B cell (primary cell): Measurements from ENCODE around the gene NUAK1. TPM values are rescaled to one million over a fixed set of nuclear protein-coding genes. Genes with fewer than 3 reads are reported as not detected.

Experiments
- ATAC-seq: fragments of 200-7000 bp; cut with Tn5 transposase; one replicate; pipeline ENCODE4 v1.10.0; 2021; ENCODE audit warnings: low read depth, mild to moderate bottlenecking, moderate number of reproducible peaks, moderate library complexity
- CTCF ChIA-PET: fragments of 350-600 bp; sonication (Branson Sonifier 250); formaldehyde crosslinking; loops from one replicate; lab custom pipeline; 2021; ENCODE audit warnings: antibody characterized with exemption, inconsistent platforms; lab: Charles Lee
- POLR2A ChIA-PET: fragments of 350-600 bp; sonication (Branson Sonifier 250); formaldehyde crosslinking; loops from one replicate; lab custom pipeline; 2021; ENCODE audit warnings: antibody characterized with exemption; lab: Charles Lee
- DNase-seq: peaks from one replicate; pipeline ENCODE4 v3.0.0; 2013
- H2AFZ ChIP-seq: 2 replicates; pipeline ENCODE4 v1.6.1; 2012; ENCODE audit warnings: mild to moderate bottlenecking, low read depth, low read length; ENCODE audit not compliant: insufficient read depth, poor library complexity, severe bottlenecking
- H3K27ac ChIP-seq, 2 donors: 1 replicate in 1 of 2; 2 replicates in 1 of 2; pipeline ENCODE4 v1.5.1; 2012 to 2013; ENCODE audit warnings: low read length in 2 of 2, mild to moderate bottlenecking in 2 of 2, moderate library complexity in 1 of 2
- H3K27me3 ChIP-seq, 4 experiments: fragments of 200-600 bp in 1 of 4; sonication (generic) in 1 of 4; replicated peaks in 1 of 4; 1 replicate in 2 of 4; 2 replicates in 2 of 4; pipeline versions ENCODE4 v1.6.1 to v1.7.0; 2013 to 2016; ENCODE audit warnings: low read length in 3 of 4, mild to moderate bottlenecking in 2 of 4, mixed read lengths in 1 of 4, moderate library complexity in 1 of 4; ENCODE audit not compliant: insufficient read depth in 4 of 4, control insufficient read depth in 3 of 4; ENCODE audit errors: control extremely low read depth in 1 of 4
- H3K36me3 ChIP-seq, 2 experiments: replicated peaks in 1 of 2; 1 replicate in 1 of 2; 2 replicates in 1 of 2; pipeline versions ENCODE4 v1.6.1 to v1.7.1; 2013; ENCODE audit warnings: low read length in 1 of 2; ENCODE audit not compliant: insufficient read depth in 2 of 2, control insufficient read depth in 1 of 2; ENCODE audit errors: control extremely low read depth in 1 of 2, extremely low read depth in 1 of 2
- H3K4me1 ChIP-seq, 2 donors: fragments of 200-600 bp in 1 of 2; sonication (generic) in 1 of 2; 1 replicate in 1 of 2; 2 replicates in 1 of 2; pipeline versions ENCODE4 v1.5.1 to v1.6.1; 2013 to 2017; ENCODE audit warnings: low read length in 2 of 2; ENCODE audit not compliant: control insufficient read depth in 2 of 2, insufficient read depth in 2 of 2
- H3K4me2 ChIP-seq: replicated peaks from 2 replicates; pipeline ENCODE3; 2012; ENCODE audit warnings: mild to moderate bottlenecking, low read depth, low read length; ENCODE audit not compliant: poor library complexity, severe bottlenecking
- H3K4me3 ChIP-seq, 5 experiments: fragments of 200-600 bp in 1 of 5; sonication (generic) in 1 of 5; 1 replicate in 3 of 5; 2 replicates in 2 of 5; pipeline versions ENCODE4 v1.5.1 to v1.7.0; 2011 to 2016; ENCODE audit warnings: low read length in 4 of 5, mild to moderate bottlenecking in 4 of 5, low read depth in 2 of 5, control low read depth in 1 of 5, moderate library complexity in 1 of 5; ENCODE audit not compliant: insufficient read depth in 1 of 5; ENCODE audit errors: control extremely low read depth in 1 of 5, extremely low read depth in 1 of 5
- H3K79me2 ChIP-seq: fragments of 200-600 bp; sonication (generic); one replicate; pipeline ENCODE4 v1.6.0; 2016; ENCODE audit warnings: low read length; ENCODE audit not compliant: control insufficient read depth, insufficient read depth
- H3K9ac ChIP-seq: fragments of 200-600 bp; sonication (generic); 2 replicates; pipeline ENCODE4 v1.6.1; 2017; ENCODE audit warnings: mild to moderate bottlenecking, low read length, moderate library complexity
- H3K9me3 ChIP-seq, 3 donors: one replicate each; pipeline versions ENCODE4 v1.6.1 to v1.7.1; 2013; ENCODE audit warnings: low read length in 2 of 3; ENCODE audit not compliant: control insufficient read depth in 2 of 3, insufficient read depth in 1 of 3; ENCODE audit errors: control extremely low read depth in 1 of 3
- H4K20me1 ChIP-seq: 2 replicates; pipeline ENCODE4 v1.6.0; 2012; ENCODE audit warnings: mild to moderate bottlenecking, low read length; ENCODE audit not compliant: insufficient read depth, control insufficient read depth, poor library complexity, severe bottlenecking
- H3K27ac Mint-ChIP-seq: one replicate; pipeline ENCODE4 v1.8.0; 2021; ENCODE audit warnings: mixed read lengths
- H3K27me3 Mint-ChIP-seq: one replicate; pipeline ENCODE4 v1.8.0; 2021; ENCODE audit warnings: mixed read lengths
- H3K4me1 Mint-ChIP-seq: one replicate; pipeline ENCODE4 v1.8.0; 2021; ENCODE audit warnings: mixed read lengths
- H3K4me3 Mint-ChIP-seq: one replicate; pipeline ENCODE4 v1.8.0; 2021; ENCODE audit warnings: mixed read lengths
- H3K9me3 Mint-ChIP-seq: one replicate; pipeline ENCODE4 v1.8.0; 2022; ENCODE audit warnings: mixed read lengths; ENCODE audit not compliant: insufficient read depth
- CTCF ChIP-seq: fragments of 200-600 bp; IDR thresholded peaks from one replicate; pipeline ENCODE4 v1.8.0; 2022; ENCODE audit warnings: antibody characterized with exemption, mild to moderate bottlenecking
- EZH2 ChIP-seq: IDR thresholded peaks from 2 replicates; pipeline ENCODE4 v1.6.1; 2012; ENCODE audit warnings: borderline replicate concordance, low read depth, mild to moderate bottlenecking, moderate library complexity, low read length; ENCODE audit not compliant: insufficient read depth, poor library complexity, severe bottlenecking
- WGBS: methylation state at CpG from one replicate; pipeline ENCODE4 v1.1.5; 2013; ENCODE audit warnings: missing lambda C conversion rate; ENCODE audit not compliant: insufficient coverage; 5-methylcytosine and 5-hydroxymethylcytosine counted together
- intact Hi-C: fragments of 100-400 bp; cut with micrococcal nuclease; formaldehyde crosslinking; loops from one replicate; pipeline ENCODE4 v1.10.0; 2022
- polyA plus RNA-seq: library from polyadenylated mRNA; depleted of rRNA; stranded (reverse); fragments of >200 nt; gene quantifications from 2 replicates; pipeline ENCODE4 v1.2.3, GENCODE V29; 2012
- total RNA-seq, 2 donors: library from RNA; stranded (reverse); fragments of 120-200 nt in 1 of 2; gene quantifications; 1 replicate in 1 of 2; 2 replicates in 1 of 2; pipeline versions ENCODE4 v1.2.3 to v1.2.4, GENCODE V29; 2013 to 2022

NUAK1 gene
- total and polyA plus RNA-seq, 2 donors (not counting 1 experiment from before 2014, with no cell fraction given): not detected

- peaks cover 27% of the 10 kb centered on the region for H3K27me3 Mint-ChIP-seq
Observed at GRCh38 chr12:106187842-106188241, 49.1 kb upstream of the NUAK1 start.

More at GRCh38 chr12:106187842-106188241, 49.1 kb upstream of the NUAK1 start:
- intact Hi-C loops: no loop called here
- ChIA-PET POLR2A (no interaction called here), CTCF (no interaction called here)
- Mint-ChIP-seq H3K4me1 (no peaks in the 10 kb centered on the region), H3K9me3 (no peaks in the 10 kb centered on the region), H3K4me3 (no peak overlapping the region), H3K27ac (no peak overlapping the region)
- Histone ChIP-seq H3K4me3 (no peak overlapping the region), H4K20me1 (no peaks in the 10 kb centered on the region), H3K4me1 (no peaks in the 10 kb centered on the region), H3K9me3 (no peaks in the 10 kb centered on the region), H3K4me2 (no peak overlapping the region), H3K79me2 (no peaks in the 10 kb centered on the region), H3K27ac (no peak overlapping the region), H3K9ac (no peak overlapping the region), H3K36me3 (no peaks in the 10 kb centered on the region), H3K27me3 (peaks cover 0 to 3% (median 2%) of the 10 kb centered on the region in 4 experiments), H2AFZ (no peak overlapping the region)
- WGBS: no CpG with 5 or more reads among the region's 1 CpG
- no peak for ATAC-seq
- TF ChIP-seq EZH2 (no peak), CTCF (no peak)
- no peak for DNase-seq
